Naive B cell (primary cell): ENCODE data around the gene EVC. TPM values are rescaled to one million over a fixed set of nuclear protein-coding genes. Genes with fewer than 3 reads are reported as not detected.

Experiments
- ATAC-seq, 2 donors: fragments of 150-1000 bp; cut with Tn5 transposase; 2 replicates each; pipeline ENCODE4 v1.10.0; 2021; ENCODE audit warnings: low read depth in 2 of 2, mild to moderate bottlenecking in 2 of 2, moderate library complexity in 2 of 2
- DNase-seq: peaks from one replicate; pipeline ENCODE4 v3.0.0; 2022
- H3K27ac Mint-ChIP-seq, 6 donors: one replicate each; pipeline ENCODE4 v1.8.0; 2020 to 2022; ENCODE audit warnings: mild to moderate bottlenecking in 6 of 6, mixed read lengths in 6 of 6, moderate library complexity in 5 of 6, inconsistent platforms in 2 of 6
- H3K27me3 Mint-ChIP-seq, 3 donors: one replicate each; pipeline ENCODE4 v1.8.0; 2021 to 2022; ENCODE audit warnings: mixed read lengths in 3 of 3, mild to moderate bottlenecking in 1 of 3
- H3K36me3 Mint-ChIP-seq, 2 donors: one replicate each; pipeline ENCODE4 v1.8.0; 2020 to 2022; ENCODE audit warnings: mixed read lengths in 2 of 2, inconsistent platforms in 1 of 2, mild to moderate bottlenecking in 1 of 2
- H3K4me1 Mint-ChIP-seq, 3 donors: one replicate each; pipeline ENCODE4 v1.8.0; 2020 to 2022; ENCODE audit warnings: mixed read lengths in 3 of 3, inconsistent platforms in 1 of 3, mild to moderate bottlenecking in 1 of 3, moderate library complexity in 1 of 3
- H3K4me3 Mint-ChIP-seq, 8 donors: one replicate each; pipeline ENCODE4 v1.8.0; 2020 to 2022; ENCODE audit warnings: mild to moderate bottlenecking in 8 of 8, mixed read lengths in 8 of 8, moderate library complexity in 8 of 8, inconsistent platforms in 2 of 8
- H3K9me3 Mint-ChIP-seq, 7 donors: one replicate each; pipeline ENCODE4 v1.8.0; 2020 to 2022; ENCODE audit warnings: mixed read lengths in 7 of 7, mild to moderate bottlenecking in 5 of 7, inconsistent platforms in 2 of 7, moderate library complexity in 1 of 7
- polyA plus RNA-seq, 6 donors: library from polyadenylated mRNA; unstranded; fragments of 300-500 nt; fragmentation: Illumina TruSeq; gene quantifications; one replicate each; pipeline ENCODE4 v1.2.3, GENCODE V29; 2021; ENCODE audit warnings: low read depth in 6 of 6

The EVC gene
- polyA plus RNA-seq, 6 donors from 2014 or later = not detected

GRCh38 chr4:5757536-5757935 lies 46.5 kb downstream of the EVC start:
- Mint-ChIP-seq H3K27me3 (no peaks in the 10 kb centered on the region), H3K9me3 (peaks cover 0 to 6% (median 0%) of the 10 kb centered on the region in 7 donors), H3K36me3 (no peaks in the 10 kb centered on the region), H3K4me1 (no peaks in the 10 kb centered on the region), H3K4me3 (no peak overlapping the region), H3K27ac (no peak overlapping the region)
- DNase-seq (no peak), ATAC-seq (no peak)

- DNase-seq (no peak), ATAC-seq (no peak)
- Mint-ChIP-seq H3K4me1 (no peaks in the 10 kb centered on the region), H3K9me3 (peaks cover 0 to 6% (median 0%) of the 10 kb centered on the region in 7 donors), H3K27me3 (no peaks in the 10 kb centered on the region), H3K36me3 (no peaks in the 10 kb centered on the region), H3K27ac (no peak overlapping the region), H3K4me3 (no peak overlapping the region)
These were observed 47.0 kb downstream of the EVC start for GRCh38 chr4:5757954-5758353.

- DNase-seq (no peak), ATAC-seq (no peak)
- no peaks in the 10 kb centered on the region for H3K36me3 Mint-ChIP-seq
- H3K4me1 Mint-ChIP-seq = no peaks in the 10 kb centered on the region
- H3K4me3 Mint-ChIP-seq = no peak overlapping the region
- no peak overlapping the region for H3K27ac Mint-ChIP-seq
- peaks cover 0 to 6% (median 0%) of the 10 kb centered on the region in 7 donors for H3K9me3 Mint-ChIP-seq
- no peaks in the 10 kb centered on the region for H3K27me3 Mint-ChIP-seq
These were observed 47.7 kb downstream of the EVC start for GRCh38 chr4:5758741-5759140.

- H3K36me3 Mint-ChIP-seq = no peaks in the 10 kb centered on the region
- H3K4me1 Mint-ChIP-seq = no peaks in the 10 kb centered on the region
- ATAC-seq (no peak), DNase-seq (no peak)
- H3K4me3 Mint-ChIP-seq = peak overlapping the region in 1 of 8 donors; percentile 38
- H3K9me3 Mint-ChIP-seq = peaks cover 0 to 6% (median 0%) of the 10 kb centered on the region in 7 donors
- H3K27me3 Mint-ChIP-seq = no peaks in the 10 kb centered on the region
- H3K27ac Mint-ChIP-seq = no peak overlapping the region
These were observed 48.5 kb downstream of the EVC start for GRCh38 chr4:5759236-5760075.

GRCh38 chr4:5760246-5760645 lies 49.2 kb downstream of the EVC start:
- H3K9me3 Mint-ChIP-seq = peaks cover 0 to 6% (median 0%) of the 10 kb centered on the region in 7 donors
- no peak for ATAC-seq
- H3K4me1 Mint-ChIP-seq = no peaks in the 10 kb centered on the region
- H3K27me3 Mint-ChIP-seq = no peaks in the 10 kb centered on the region
- no peak overlapping the region for H3K27ac Mint-ChIP-seq
- no peak overlapping the region for H3K4me3 Mint-ChIP-seq
- no peaks in the 10 kb centered on the region for H3K36me3 Mint-ChIP-seq
- no peak for DNase-seq

GRCh38 chr4:5760936-5761480 lies 50.0 kb downstream of the EVC start:
- peaks cover 0 to 6% (median 0%) of the 10 kb centered on the region in 7 donors for H3K9me3 Mint-ChIP-seq
- no peak overlapping the region for H3K27ac Mint-ChIP-seq
- no peaks in the 10 kb centered on the region for H3K36me3 Mint-ChIP-seq
- H3K27me3 Mint-ChIP-seq = no peaks in the 10 kb centered on the region
- no peak overlapping the region for H3K4me3 Mint-ChIP-seq
- no peaks in the 10 kb centered on the region for H3K4me1 Mint-ChIP-seq
- ATAC-seq (no peak), DNase-seq (no peak)

GRCh38 chr4:5770051-5770450 lies 59.0 kb downstream of the EVC start:
- Mint-ChIP-seq H3K27me3 (peaks cover 0 to 10% (median 0%) of the 10 kb centered on the region in 3 donors), H3K9me3 (peaks cover 0 to 33% (median 9%) of the 10 kb centered on the region in 7 donors), H3K4me1 (no peaks in the 10 kb centered on the region), H3K27ac (no peak overlapping the region), H3K36me3 (no peaks in the 10 kb centered on the region), H3K4me3 (no peak overlapping the region)
- ATAC-seq (no peak), DNase-seq (no peak)

GRCh38 chr4:5772528-5773270 lies 61.7 kb downstream of the EVC start:
- no peak for DNase-seq
- Mint-ChIP-seq H3K36me3 (peaks cover 0 to 8% of the 10 kb centered on the region in 2 donors), H3K27ac (no peak overlapping the region), H3K27me3 (peaks cover 0 to 10% (median 0%) of the 10 kb centered on the region in 3 donors), H3K9me3 (peaks cover 5 to 58% (median 31%) of the 10 kb centered on the region in 7 donors), H3K4me3 (no peak overlapping the region), H3K4me1 (no peaks in the 10 kb centered on the region)
- ATAC-seq = no peak

GRCh38 chr4:5773271-5773555 lies 62.2 kb downstream of the EVC start:
- Mint-ChIP-seq H3K27ac (peak overlapping the region in 1 of 6 donors; percentile 7), H3K36me3 (peaks cover 0 to 8% of the 10 kb centered on the region in 2 donors), H3K27me3 (peaks cover 0 to 10% (median 0%) of the 10 kb centered on the region in 3 donors), H3K9me3 (peaks cover 5 to 54% (median 27%) of the 10 kb centered on the region in 7 donors), H3K4me1 (no peaks in the 10 kb centered on the region), H3K4me3 (no peak overlapping the region)
- no peak for DNase-seq
- no peak for ATAC-seq

GRCh38 chr4:5774416-5775036 lies 63.5 kb downstream of the EVC start:
- peaks cover 5 to 42% (median 18%) of the 10 kb centered on the region in 7 donors for H3K9me3 Mint-ChIP-seq
- H3K4me3 Mint-ChIP-seq = no peak overlapping the region
- no peak overlapping the region for H3K27ac Mint-ChIP-seq
- peaks cover 0 to 8% of the 10 kb centered on the region in 2 donors for H3K36me3 Mint-ChIP-seq
- DNase-seq = no peak
- H3K4me1 Mint-ChIP-seq = no peaks in the 10 kb centered on the region
- peaks cover 0 to 10% (median 0%) of the 10 kb centered on the region in 3 donors for H3K27me3 Mint-ChIP-seq
- no peak for ATAC-seq

GRCh38 chr4:5776510-5776909 lies 65.5 kb downstream of the EVC start:
- Mint-ChIP-seq H3K4me1 (no peaks in the 10 kb centered on the region), H3K36me3 (peaks cover 0 to 8% of the 10 kb centered on the region in 2 donors), H3K27ac (no peak overlapping the region), H3K27me3 (peaks cover 0 to 16% (median 0%) of the 10 kb centered on the region in 3 donors), H3K4me3 (no peak overlapping the region), H3K9me3 (peaks cover 5 to 28% (median 19%) of the 10 kb centered on the region in 7 donors)
- ATAC-seq = no peak
- no peak for DNase-seq

- Mint-ChIP-seq H3K9me3 (peaks cover 3 to 19% (median 17%) of the 10 kb centered on the region in 7 donors), H3K4me3 (no peak overlapping the region), H3K27ac (peak overlapping the region in 1 of 6 donors; percentile 64), H3K36me3 (peaks cover 0 to 8% of the 10 kb centered on the region in 2 donors), H3K4me1 (no peaks in the 10 kb centered on the region), H3K27me3 (peaks cover 0 to 6% (median 0%) of the 10 kb centered on the region in 3 donors)
- DNase-seq (no peak), ATAC-seq (no peak)
These were observed 70.0 kb downstream of the EVC start for GRCh38 chr4:5780831-5781480.

- Mint-ChIP-seq H3K4me1 (no peaks in the 10 kb centered on the region), H3K27me3 (peaks cover 0 to 6% (median 0%) of the 10 kb centered on the region in 3 donors), H3K36me3 (peaks cover 0 to 2% of the 10 kb centered on the region in 2 donors), H3K27ac (no peak overlapping the region), H3K9me3 (peaks cover 0 to 12% (median 11%) of the 10 kb centered on the region in 7 donors), H3K4me3 (no peak overlapping the region)
- DNase-seq = no peak
- no peak for ATAC-seq
These were observed 70.7 kb downstream of the EVC start for GRCh38 chr4:5781691-5782090.
